ENCODE measurements around the gene TDRD7. TPM values are rescaled to one million over a fixed set of nuclear protein-coding genes. Genes with fewer than 3 reads are reported as not detected.

Gene TDRD7
- total and polyA plus RNA-seq, 2 donors (not counting 1 experiment from before 2014, with no cell fraction given) = 11.5 to 19.7 TPM

GRCh38 chr9:97474372-97474925 is 62.6 kb downstream of the TDRD7 start:
- Mint-ChIP-seq H3K9me3 (ENCODE audit: insufficient read depth) (no peaks in the 10 kb centered on the region), H3K27ac (no peak overlapping the region), H3K4me3 (no peak overlapping the region), H3K27me3 (no peaks in the 10 kb centered on the region), H3K4me1 (no peaks in the 10 kb centered on the region)
- ChIA-PET CTCF (interaction anchor here (0.8 to 2.3 kb wide), 2 partner anchors 124 to 141 kb away, joined by 5 to 12 read pairs; no protein-coding TSS in a partner anchor), POLR2A (no interaction called here)
- Histone ChIP-seq H2AFZ (ENCODE audit: insufficient read depth, low read depth, low read length, poor library complexity, severe bottlenecking) (no peak overlapping the region), H3K4me1 (ENCODE audit: control insufficient read depth in 2 of 2, insufficient read depth in 2 of 2, low read length in 2 of 2) (no peaks in the 10 kb centered on the region), H3K4me2 (replicated peaks; ENCODE audit: low read depth, low read length, poor library complexity, severe bottlenecking) (no peak overlapping the region), H3K79me2 (ENCODE audit: control insufficient read depth, insufficient read depth, low read length) (no peaks in the 10 kb centered on the region), H3K9ac (ENCODE audit: low read length) (no peak overlapping the region), H3K27me3 (replicated peaks in 1 of 4; ENCODE audit: control extremely low read depth in 1 of 4, control insufficient read depth in 3 of 4, insufficient read depth in 4 of 4, low read length in 3 of 4) (no peaks in the 10 kb centered on the region), H4K20me1 (ENCODE audit: control insufficient read depth, insufficient read depth, low read length, poor library complexity, severe bottlenecking) (no peaks in the 10 kb centered on the region), H3K36me3 (replicated peaks in 1 of 2; ENCODE audit: control extremely low read depth in 1 of 2, control insufficient read depth in 1 of 2, extremely low read depth in 1 of 2, insufficient read depth in 2 of 2, low read length in 1 of 2) (peaks cover 1 to 35% of the 10 kb centered on the region in 2 experiments), H3K9me3 (ENCODE audit: control extremely low read depth in 1 of 3, control insufficient read depth in 2 of 3, insufficient read depth in 1 of 3, low read length in 2 of 3) (no peaks in the 10 kb centered on the region), H3K27ac (ENCODE audit: low read length in 2 of 2) (no peak overlapping the region), H3K4me3 (ENCODE audit: control extremely low read depth in 1 of 5, extremely low read depth in 1 of 5, insufficient read depth in 1 of 5, low read depth in 2 of 5, low read length in 4 of 5) (no peak overlapping the region)
- DNase-seq (no peak), ATAC-seq (ENCODE audit: low read depth) (no peak)
- no peak for TF ChIP-seq EZH2 (IDR thresholded peaks at IDR 0.05; ENCODE audit: borderline replicate concordance, insufficient read depth, low read depth, low read length, poor library complexity, severe bottlenecking)
- TF ChIP-seq, protein P1, sequence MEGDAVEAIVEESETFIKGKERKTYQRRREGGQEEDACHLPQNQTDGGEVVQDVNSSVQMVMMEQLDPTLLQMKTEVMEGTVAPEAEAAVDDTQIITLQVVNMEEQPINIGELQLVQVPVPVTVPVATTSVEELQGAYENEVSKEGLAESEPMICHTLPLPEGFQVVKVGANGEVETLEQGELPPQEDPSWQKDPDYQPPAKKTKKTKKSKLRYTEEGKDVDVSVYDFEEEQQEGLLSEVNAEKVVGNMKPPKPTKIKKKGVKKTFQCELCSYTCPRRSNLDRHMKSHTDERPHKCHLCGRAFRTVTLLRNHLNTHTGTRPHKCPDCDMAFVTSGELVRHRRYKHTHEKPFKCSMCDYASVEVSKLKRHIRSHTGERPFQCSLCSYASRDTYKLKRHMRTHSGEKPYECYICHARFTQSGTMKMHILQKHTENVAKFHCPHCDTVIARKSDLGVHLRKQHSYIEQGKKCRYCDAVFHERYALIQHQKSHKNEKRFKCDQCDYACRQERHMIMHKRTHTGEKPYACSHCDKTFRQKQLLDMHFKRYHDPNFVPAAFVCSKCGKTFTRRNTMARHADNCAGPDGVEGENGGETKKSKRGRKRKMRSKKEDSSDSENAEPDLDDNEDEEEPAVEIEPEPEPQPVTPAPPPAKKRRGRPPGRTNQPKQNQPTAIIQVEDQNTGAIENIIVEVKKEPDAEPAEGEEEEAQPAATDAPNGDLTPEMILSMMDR (IDR thresholded peaks at IDR 0.05) = no peak
- no CpG with 5 or more reads among the region's 5 CpGs for WGBS (ENCODE audit: insufficient coverage)
- intact Hi-C loops (cut with micrococcal nuclease) = no loop called here

DNA sequence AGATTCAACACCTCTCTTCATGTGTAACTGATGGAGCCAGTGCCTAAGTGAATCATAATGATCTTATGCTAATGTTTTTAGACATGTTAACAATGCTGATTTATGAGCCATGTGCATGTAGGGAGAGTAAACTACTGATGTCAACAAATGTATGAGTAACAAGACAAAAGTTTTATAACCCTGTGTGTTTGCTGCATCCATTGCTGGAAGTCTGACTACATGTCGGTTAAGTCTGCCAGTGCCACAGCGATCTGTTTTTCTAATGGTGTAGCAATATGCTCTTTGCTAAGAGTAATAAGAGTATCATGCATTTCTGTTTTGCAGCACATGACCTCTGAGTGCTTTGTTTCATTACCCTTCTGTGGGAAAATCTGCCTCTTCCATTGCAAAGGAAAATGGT is 63.2 kb downstream of the TDRD7 start:
- Histone ChIP-seq H3K9ac (ENCODE audit: low read length) (no peak overlapping the region), H2AFZ (ENCODE audit: insufficient read depth, low read depth, low read length, poor library complexity, severe bottlenecking) (no peak overlapping the region), H3K27ac (ENCODE audit: low read length in 2 of 2) (no peak overlapping the region), H3K4me2 (replicated peaks; ENCODE audit: low read depth, low read length, poor library complexity, severe bottlenecking) (no peak overlapping the region), H3K4me1 (ENCODE audit: control insufficient read depth in 2 of 2, insufficient read depth in 2 of 2, low read length in 2 of 2) (no peaks in the 10 kb centered on the region), H3K4me3 (ENCODE audit: control extremely low read depth in 1 of 5, extremely low read depth in 1 of 5, insufficient read depth in 1 of 5, low read depth in 2 of 5, low read length in 4 of 5) (no peak overlapping the region), H4K20me1 (ENCODE audit: control insufficient read depth, insufficient read depth, low read length, poor library complexity, severe bottlenecking) (no peaks in the 10 kb centered on the region), H3K36me3 (replicated peaks in 1 of 2; ENCODE audit: control extremely low read depth in 1 of 2, control insufficient read depth in 1 of 2, extremely low read depth in 1 of 2, insufficient read depth in 2 of 2, low read length in 1 of 2) (peaks cover 1 to 40% of the 10 kb centered on the region in 2 experiments), H3K27me3 (replicated peaks in 1 of 4; ENCODE audit: control extremely low read depth in 1 of 4, control insufficient read depth in 3 of 4, insufficient read depth in 4 of 4, low read length in 3 of 4) (no peaks in the 10 kb centered on the region), H3K9me3 (ENCODE audit: control extremely low read depth in 1 of 3, control insufficient read depth in 2 of 3, insufficient read depth in 1 of 3, low read length in 2 of 3) (no peaks in the 10 kb centered on the region), H3K79me2 (ENCODE audit: control insufficient read depth, insufficient read depth, low read length) (no peaks in the 10 kb centered on the region)
- DNase-seq = no peak
- TF ChIP-seq EZH2 (IDR thresholded peaks at IDR 0.05; ENCODE audit: borderline replicate concordance, insufficient read depth, low read depth, low read length, poor library complexity, severe bottlenecking) = no peak
- TF ChIP-seq, protein P1 (IDR thresholded peaks at IDR 0.05) = no peak
- POLR2A ChIA-PET = no interaction called here
- Mint-ChIP-seq H3K27me3 (no peaks in the 10 kb centered on the region), H3K27ac (no peak overlapping the region), H3K4me1 (no peaks in the 10 kb centered on the region), H3K4me3 (no peak overlapping the region), H3K9me3 (ENCODE audit: insufficient read depth) (no peaks in the 10 kb centered on the region)
- CTCF ChIA-PET = no interaction called here
- WGBS (ENCODE audit: insufficient coverage) = no CpG with 5 or more reads among the region's 2 CpGs
- intact Hi-C loops (cut with micrococcal nuclease) = no loop called here
- ATAC-seq (ENCODE audit: low read depth) = no peak

All from B cell (primary cell).